HT1080 (cell line): ENCODE data around the gene DPH2. TPM values are rescaled to one million over a fixed set of nuclear protein-coding genes. Genes with fewer than 3 reads are reported as not detected.

ENCODE experiments used
- DNase-seq: peaks from one replicate; pipeline ENCODE4 v3.0.0-alpha.2; 2015; ENCODE audit warnings: low read depth
- total RNA-seq: library from RNA; depleted of rRNA; stranded (reverse); fragments of >200 nt; shearing (Covaris generic); gene quantifications from 2 replicates; pipeline ENCODE4 v1.2.3, GENCODE V29; 2014

DPH2 gene
- total RNA-seq, 1 experiment from 2014 or later = 91.4 TPM

GRCh38 chr1:43982241-43982640, 12.4 kb downstream of the DPH2 start:
- no peak for DNase-seq

GRCh38 chr1:43982808-43983207, 13.0 kb downstream of the DPH2 start:
- DNase-seq = no peak

- DNase-seq = no peak
Measured at GRCh38 chr1:43983253-43983899, 13.6 kb downstream of the DPH2 start.

- no peak for DNase-seq
Measured at GRCh38 chr1:43984855-43985254, 15.0 kb downstream of the DPH2 start.

- DNase-seq = no peak
Measured at GRCh38 chr1:43985984-43986595, 16.3 kb downstream of the DPH2 start.

- no peak for DNase-seq
Measured at GRCh38 chr1:43986712-43987111, 16.9 kb downstream of the DPH2 start.

GRCh38 chr1:43987159-43987902, 17.5 kb downstream of the DPH2 start:
- DNase-seq = no peak

GRCh38 chr1:43990271-43991199, 20.7 kb downstream of the DPH2 start:
- DNase-seq = no peak

GRCh38 chr1:43991200-43991475, 21.3 kb downstream of the DPH2 start:
- DNase-seq = no peak

- DNase-seq = peak; percentile 83
Measured at GRCh38 chr1:43991476-43992231, 21.8 kb downstream of the DPH2 start, which contains the start of gene CCDC24. Gene CCDC24 (plus strand): TSS chr1:43991599. CDS start chr1:43991879, 280 bp downstream.

GRCh38 chr1:43992232-43992995, 22.6 kb downstream of the DPH2 start:
- no peak for DNase-seq

GRCh38 chr1:43993206-43993914, 23.6 kb downstream of the DPH2 start:
- no peak for DNase-seq

- no peak for DNase-seq
Measured at GRCh38 chr1:43994071-43994470, 24.3 kb downstream of the DPH2 start.

GRCh38 chr1:43994794-43995790, 25.3 kb downstream of the DPH2 start:
- peak; percentile 67 for DNase-seq

- DNase-seq = no peak
Measured at GRCh38 chr1:43995984-43996732, 26.3 kb downstream of the DPH2 start.

- no peak for DNase-seq
Measured at GRCh38 chr1:43996733-43997115, 26.9 kb downstream of the DPH2 start.

- no peak for DNase-seq
Measured at GRCh38 chr1:43997295-43997999, 27.6 kb downstream of the DPH2 start.
